VCaP (cell line): ENCODE results near the gene FLOT2.
"Not testable (repeated sequence)": the region's sequence is repeated elsewhere in the genome, so short reads cannot be mapped to it uniquely, and the experiment has no call there.

Experiments used
- H3K27ac ChIP-seq: fragments of 450-650 bp; 2 replicates; pipeline ENCODE4 v1.5.1; 2017
- TF ChIP-seq, protein P1 (sequence below): fragments of 450-650 bp; conservative IDR thresholded peaks from 2 replicates; pipeline ENCODE4 v1.5.1; 2017; ENCODE audit warnings: mild to moderate bottlenecking, moderate library complexity

Gene FLOT2

DNA sequence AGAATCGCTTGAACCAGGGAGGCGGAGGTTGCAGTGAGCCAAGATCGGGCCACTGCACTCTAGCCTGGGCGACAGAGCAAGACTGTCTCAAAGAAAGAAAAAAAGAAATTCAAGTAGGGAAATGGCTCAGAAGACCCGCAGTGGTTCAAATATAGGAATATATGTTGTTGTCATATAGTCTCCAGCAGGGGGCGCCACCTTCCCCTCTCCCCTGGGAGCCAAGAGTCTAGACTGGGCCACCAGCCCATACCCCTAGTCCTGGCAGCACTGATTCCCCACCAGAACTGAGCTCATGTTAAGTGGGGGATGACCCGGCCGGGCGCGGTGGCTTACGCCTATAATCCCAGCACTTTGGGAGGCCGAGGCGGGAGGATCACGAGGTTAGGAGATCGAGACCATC lies 48.9 kb downstream of the FLOT2 start:
- TF ChIP-seq, protein P1, sequence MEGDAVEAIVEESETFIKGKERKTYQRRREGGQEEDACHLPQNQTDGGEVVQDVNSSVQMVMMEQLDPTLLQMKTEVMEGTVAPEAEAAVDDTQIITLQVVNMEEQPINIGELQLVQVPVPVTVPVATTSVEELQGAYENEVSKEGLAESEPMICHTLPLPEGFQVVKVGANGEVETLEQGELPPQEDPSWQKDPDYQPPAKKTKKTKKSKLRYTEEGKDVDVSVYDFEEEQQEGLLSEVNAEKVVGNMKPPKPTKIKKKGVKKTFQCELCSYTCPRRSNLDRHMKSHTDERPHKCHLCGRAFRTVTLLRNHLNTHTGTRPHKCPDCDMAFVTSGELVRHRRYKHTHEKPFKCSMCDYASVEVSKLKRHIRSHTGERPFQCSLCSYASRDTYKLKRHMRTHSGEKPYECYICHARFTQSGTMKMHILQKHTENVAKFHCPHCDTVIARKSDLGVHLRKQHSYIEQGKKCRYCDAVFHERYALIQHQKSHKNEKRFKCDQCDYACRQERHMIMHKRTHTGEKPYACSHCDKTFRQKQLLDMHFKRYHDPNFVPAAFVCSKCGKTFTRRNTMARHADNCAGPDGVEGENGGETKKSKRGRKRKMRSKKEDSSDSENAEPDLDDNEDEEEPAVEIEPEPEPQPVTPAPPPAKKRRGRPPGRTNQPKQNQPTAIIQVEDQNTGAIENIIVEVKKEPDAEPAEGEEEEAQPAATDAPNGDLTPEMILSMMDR = peak; percentile 47
- not testable (repeated sequence) for H3K27ac ChIP-seq

DNA sequence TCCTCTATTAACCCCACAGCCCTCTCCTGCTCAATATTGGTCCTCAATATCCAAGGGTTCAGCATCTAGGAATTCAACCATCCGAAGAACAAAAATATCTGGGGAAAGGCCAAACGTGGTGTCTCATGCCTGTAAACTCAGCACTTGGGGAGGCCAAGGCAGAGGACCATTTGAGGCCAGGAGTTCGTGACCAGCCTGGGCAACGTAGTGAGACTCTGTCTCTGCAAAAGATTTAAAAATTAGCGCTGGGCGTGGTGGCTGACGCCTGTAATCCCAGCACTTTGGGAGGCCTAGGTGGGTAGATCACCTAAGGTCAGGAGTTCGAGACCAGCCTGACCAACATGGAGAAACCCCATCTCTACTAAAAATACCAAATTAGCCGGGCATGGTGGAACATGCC lies 50.8 kb downstream of the FLOT2 start:
- H3K27ac ChIP-seq = not testable (repeated sequence)

DNA sequence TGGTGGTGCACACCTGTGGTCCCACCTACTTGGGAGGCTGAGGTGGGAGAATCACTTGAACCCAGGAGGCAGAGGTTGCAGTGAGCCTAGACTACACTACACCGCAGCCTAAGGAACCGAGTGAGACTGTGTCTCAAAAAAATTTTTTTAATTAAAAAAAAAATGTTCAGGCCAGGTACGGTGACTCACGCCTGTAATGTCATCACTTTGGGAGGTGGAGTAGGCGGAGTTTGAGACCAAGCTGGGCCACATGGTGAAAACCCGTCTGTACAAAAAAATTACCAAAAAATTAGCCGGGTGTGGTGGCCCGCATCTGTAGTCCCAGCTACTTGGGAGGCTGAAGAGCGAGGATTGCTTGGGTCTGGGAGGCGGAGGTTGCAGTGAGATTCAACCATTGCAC lies 51.3 kb downstream of the FLOT2 start:
- TF ChIP-seq, protein P1 = no peak
- no peak overlapping the region for H3K27ac ChIP-seq

DNA sequence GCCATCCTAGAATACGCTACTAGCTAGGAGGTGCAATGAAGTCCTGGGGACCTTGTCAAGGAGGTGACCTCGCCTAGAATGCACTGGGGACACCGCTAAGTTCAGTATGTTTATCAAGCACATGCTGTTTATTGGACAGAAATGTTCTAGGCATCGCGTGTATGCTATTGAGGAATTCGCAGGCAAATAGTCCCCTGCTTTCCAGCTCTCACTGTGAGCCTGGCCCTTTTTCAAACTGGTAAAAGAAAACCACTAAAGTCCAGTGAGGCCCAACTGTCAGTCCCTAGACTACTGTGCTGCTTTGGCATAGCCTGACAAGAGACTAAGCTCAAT lies 53.8 kb downstream of the FLOT2 start:
- H3K27ac ChIP-seq = peak overlapping the region; percentile 86; the same call in 1 of the 2 replicates

DNA sequence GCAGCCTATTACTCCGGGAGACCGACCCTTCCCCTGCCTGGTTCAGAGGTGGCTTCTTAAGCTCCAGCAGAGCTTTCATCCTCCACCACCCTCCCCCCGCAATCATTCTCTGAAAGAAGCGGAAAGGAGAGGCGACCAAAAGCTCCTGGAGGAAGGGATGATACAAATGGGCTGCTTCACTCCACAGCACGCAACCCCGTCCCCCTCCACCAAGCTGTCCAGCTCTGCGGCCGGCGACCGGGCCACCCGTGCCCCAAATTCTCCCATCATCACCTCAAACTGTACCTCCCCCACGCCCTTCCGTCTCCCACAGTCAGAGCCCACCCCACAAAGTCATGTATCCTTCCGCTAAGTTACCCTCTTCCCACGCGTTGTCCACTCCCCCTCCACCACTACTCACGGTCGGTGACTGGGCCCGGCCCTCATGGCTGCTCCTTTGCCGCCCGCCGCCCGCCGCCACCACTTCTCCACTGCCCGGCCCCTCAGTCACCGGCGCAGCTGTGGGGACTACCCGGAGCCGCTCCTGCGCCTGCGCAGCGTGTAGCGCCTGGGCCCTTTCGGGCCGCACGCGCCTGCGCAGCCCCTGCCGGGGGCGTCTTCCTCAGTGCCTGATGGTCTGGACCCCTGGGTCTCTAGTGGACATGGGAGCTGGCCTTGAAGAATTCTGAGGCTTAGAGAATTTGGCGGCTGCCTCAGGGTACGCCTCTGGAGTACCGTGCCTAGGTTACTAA lies 55.1 kb downstream of the FLOT2 start, which contains the start of gene FAM222B:
Gene FAM222B, minus strand, starts transcription at position 509 of the 731 bp plus-strand sequence. CDS start 76,123 bp downstream, outside the sequence.
- H3K27ac ChIP-seq = peak within 1 kb of the TSS; percentile 86
- TF ChIP-seq, protein P1 = no peak

More for the DNA sequence above, 53.8 kb downstream of the FLOT2 start:
- TF ChIP-seq, protein P1 = no peak

DNA sequence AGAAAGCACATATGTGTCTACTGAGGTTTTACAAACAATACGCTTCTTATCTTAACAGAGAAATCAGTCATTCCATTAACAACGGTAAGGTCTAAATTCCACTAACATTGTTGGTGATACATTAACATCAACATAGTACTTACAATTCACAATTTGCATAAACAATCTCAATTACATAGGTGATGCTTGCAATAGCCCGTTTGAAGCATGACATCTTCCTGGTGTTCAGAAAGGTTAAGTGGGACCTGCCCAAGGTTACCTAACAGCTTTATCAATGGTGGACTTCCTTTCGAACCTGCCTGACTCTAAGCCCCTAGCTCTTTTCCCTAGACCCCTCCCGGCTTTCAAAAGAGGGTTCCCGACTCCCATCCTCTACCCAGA lies 55.6 kb downstream of the FLOT2 start:
- peak overlapping the region; percentile 86 for H3K27ac ChIP-seq
- TF ChIP-seq, protein P1 = no peak

DNA sequence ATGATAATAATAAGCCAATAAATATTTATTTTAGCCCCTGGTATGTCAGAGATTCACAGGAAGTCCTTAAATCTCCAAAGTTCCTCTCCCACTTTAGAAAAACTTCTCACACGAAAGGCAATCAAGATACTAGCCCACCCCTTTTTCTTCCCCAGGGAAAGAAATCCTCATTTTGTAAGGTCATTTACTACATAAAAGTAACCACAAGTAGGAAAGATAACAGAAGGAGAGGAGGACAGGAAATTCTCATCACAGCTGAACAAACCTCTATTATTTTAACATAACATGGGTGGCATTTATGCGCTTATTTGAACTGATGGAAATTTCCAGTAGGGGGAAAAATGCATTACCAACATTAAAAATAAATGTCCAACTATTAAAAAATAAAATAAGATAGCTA lies 58.3 kb downstream of the FLOT2 start:
- TF ChIP-seq, protein P1 = no peak
- H3K27ac ChIP-seq = no peak overlapping the region

DNA sequence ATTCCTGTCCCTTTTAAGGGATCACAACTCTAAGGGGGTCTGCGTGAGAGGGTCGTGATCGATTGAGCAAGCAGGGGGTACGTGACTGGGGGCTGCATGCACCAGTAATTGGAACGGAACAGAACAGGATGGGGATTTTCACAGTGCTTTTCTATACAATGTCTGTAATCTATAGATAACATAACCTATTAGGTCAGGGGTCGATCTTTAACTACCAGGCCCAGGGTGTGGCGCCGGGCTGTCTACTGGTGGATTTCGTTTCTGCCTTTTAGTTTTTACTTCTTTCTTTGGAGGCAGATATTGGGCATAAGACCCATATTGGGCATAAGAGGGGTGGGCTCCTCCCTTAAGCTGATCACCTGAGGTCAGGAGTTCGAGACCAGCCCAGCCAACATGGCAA lies 61.0 kb downstream of the FLOT2 start:
- H3K27ac ChIP-seq = not testable (repeated sequence)
